Measurements from ENCODE around the gene SPHK1.

DNA sequence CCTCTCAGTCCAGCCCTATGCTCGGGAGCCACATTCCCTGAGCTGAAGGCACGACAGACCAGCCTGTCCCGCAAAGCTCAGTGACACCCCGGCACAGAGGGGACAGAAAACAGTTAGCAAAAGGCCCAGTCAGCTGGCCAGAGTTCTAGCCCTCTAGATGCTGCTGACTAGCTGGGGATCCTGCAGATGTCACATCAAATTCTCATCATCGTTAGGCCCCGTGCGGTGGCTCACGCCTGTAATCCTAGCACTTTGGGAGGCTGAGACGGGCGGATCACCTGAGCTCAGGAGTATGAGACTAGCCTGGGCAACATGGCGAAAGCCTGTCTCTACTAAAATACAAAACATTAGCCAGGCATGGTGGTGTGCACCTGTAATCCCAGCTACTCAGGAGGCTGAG, 51.3 kb downstream of the SPHK1 start:
- TF ChIP-seq, protein P1, sequence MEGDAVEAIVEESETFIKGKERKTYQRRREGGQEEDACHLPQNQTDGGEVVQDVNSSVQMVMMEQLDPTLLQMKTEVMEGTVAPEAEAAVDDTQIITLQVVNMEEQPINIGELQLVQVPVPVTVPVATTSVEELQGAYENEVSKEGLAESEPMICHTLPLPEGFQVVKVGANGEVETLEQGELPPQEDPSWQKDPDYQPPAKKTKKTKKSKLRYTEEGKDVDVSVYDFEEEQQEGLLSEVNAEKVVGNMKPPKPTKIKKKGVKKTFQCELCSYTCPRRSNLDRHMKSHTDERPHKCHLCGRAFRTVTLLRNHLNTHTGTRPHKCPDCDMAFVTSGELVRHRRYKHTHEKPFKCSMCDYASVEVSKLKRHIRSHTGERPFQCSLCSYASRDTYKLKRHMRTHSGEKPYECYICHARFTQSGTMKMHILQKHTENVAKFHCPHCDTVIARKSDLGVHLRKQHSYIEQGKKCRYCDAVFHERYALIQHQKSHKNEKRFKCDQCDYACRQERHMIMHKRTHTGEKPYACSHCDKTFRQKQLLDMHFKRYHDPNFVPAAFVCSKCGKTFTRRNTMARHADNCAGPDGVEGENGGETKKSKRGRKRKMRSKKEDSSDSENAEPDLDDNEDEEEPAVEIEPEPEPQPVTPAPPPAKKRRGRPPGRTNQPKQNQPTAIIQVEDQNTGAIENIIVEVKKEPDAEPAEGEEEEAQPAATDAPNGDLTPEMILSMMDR (IDR thresholded peaks at IDR 0.05) = no peak
- TF ChIP-seq POLR2AphosphoS5 (IDR thresholded peaks at IDR 0.05) = no peak
- TF ChIP-seq POLR2A (IDR thresholded peaks at IDR 0.05) = no peak
